ENCODE measurements around the gene HLA-A. TPM values are rescaled to one million over a fixed set of nuclear protein-coding genes. Genes with fewer than 3 reads are reported as not detected.
A peak's percentile ranks its signal among the peaks of the same experiment; 100 is the strongest.
"Not testable (repeated sequence)": the region's sequence is repeated elsewhere in the genome, so short reads cannot be mapped to it uniquely, and the experiment has no call there.

Gene HLA-A
- total RNA-seq, 4 donors from 2014 or later, result 530 to 1,047 (median 828) TPM

- peak in 1 of 2 donors; percentile 91 for DNase-seq (ENCODE audit: low spot score in 2 of 2)
- intact Hi-C loops (cut with DNase I; ENCODE audit: low total_unique reads), result no loop called here
- no peak overlapping the region for H3K4me3 ChIP-seq (ENCODE audit: low read depth, poor library complexity, severe bottlenecking)
- no CpG with 5 or more reads among the region's 82 CpGs for WGBS, 2 donors
- TF ChIP-seq POLR2A (IDR thresholded peaks at IDR 0.05), result no peak
- TF ChIP-seq, protein P1, sequence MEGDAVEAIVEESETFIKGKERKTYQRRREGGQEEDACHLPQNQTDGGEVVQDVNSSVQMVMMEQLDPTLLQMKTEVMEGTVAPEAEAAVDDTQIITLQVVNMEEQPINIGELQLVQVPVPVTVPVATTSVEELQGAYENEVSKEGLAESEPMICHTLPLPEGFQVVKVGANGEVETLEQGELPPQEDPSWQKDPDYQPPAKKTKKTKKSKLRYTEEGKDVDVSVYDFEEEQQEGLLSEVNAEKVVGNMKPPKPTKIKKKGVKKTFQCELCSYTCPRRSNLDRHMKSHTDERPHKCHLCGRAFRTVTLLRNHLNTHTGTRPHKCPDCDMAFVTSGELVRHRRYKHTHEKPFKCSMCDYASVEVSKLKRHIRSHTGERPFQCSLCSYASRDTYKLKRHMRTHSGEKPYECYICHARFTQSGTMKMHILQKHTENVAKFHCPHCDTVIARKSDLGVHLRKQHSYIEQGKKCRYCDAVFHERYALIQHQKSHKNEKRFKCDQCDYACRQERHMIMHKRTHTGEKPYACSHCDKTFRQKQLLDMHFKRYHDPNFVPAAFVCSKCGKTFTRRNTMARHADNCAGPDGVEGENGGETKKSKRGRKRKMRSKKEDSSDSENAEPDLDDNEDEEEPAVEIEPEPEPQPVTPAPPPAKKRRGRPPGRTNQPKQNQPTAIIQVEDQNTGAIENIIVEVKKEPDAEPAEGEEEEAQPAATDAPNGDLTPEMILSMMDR (IDR thresholded peaks at IDR 0.05), result no peak
Measured at GRCh38 chr6:29926413-29927274, 15.7 kb upstream of the HLA-A start.

GRCh38 chr6:29927275-29927569, 15.1 kb upstream of the HLA-A start:
- H3K4me3 ChIP-seq (ENCODE audit: low read depth, poor library complexity, severe bottlenecking), result no peak overlapping the region
- WGBS, 2 donors, result 24% methylated on average over 9 of the region's 16 CpGs; no CpG with 5 or more reads in 1 of the 2 donors
- intact Hi-C loops (cut with DNase I; ENCODE audit: low total_unique reads), result no loop called here

GRCh38 chr6:29927841-29928388, 14.4 kb upstream of the HLA-A start:
- no peak for DNase-seq (ENCODE audit: low spot score in 2 of 2)
- WGBS, 2 donors, result no CpG with 5 or more reads among the region's 6 CpGs
- no peak overlapping the region for H3K4me3 ChIP-seq (ENCODE audit: low read depth, poor library complexity, severe bottlenecking)
- intact Hi-C loops (cut with DNase I; ENCODE audit: low total_unique reads), result no loop called here
- TF ChIP-seq POLR2A (IDR thresholded peaks at IDR 0.05), result no peak
- TF ChIP-seq, protein P1 (IDR thresholded peaks at IDR 0.05), result no peak

More at GRCh38 chr6:29927275-29927569, 15.1 kb upstream of the HLA-A start:
- TF ChIP-seq, protein P1 (IDR thresholded peaks at IDR 0.05), result no peak
- no peak for TF ChIP-seq POLR2A (IDR thresholded peaks at IDR 0.05)
- no peak for DNase-seq (ENCODE audit: low spot score in 2 of 2)

GRCh38 chr6:29930047-29930446, 12.3 kb upstream of the HLA-A start:
- WGBS, 2 donors, result 86% methylated on average over 7 of the region's 7 CpGs; no CpG with 5 or more reads in 1 of the 2 donors
- DNase-seq (ENCODE audit: low spot score in 2 of 2); H3K4me3 ChIP-seq (ENCODE audit: low read depth, poor library complexity, severe bottlenecking); intact Hi-C loops (cut with DNase I; ENCODE audit: low total_unique reads): not testable (repeated sequence)

DNA sequence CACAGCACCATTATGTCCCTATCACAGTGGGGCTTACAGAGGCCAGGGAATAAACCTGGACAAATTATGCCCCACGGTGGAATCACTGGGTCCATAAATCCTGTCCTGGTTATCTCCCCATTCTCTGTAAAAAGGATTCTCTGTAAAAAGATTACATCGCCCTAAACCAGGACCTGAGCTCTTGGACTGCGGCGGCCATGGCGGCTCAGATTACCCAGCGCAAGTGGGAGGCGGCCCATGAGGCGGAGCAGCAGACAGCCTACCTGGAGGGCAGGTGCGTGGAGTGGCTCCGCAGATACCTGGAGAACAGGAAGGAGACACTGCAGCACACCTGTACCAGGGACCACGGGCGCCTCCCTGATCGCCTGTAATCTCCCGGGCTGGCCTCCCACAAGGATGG, 8.4 kb upstream of the HLA-A start:
- DNase-seq (ENCODE audit: low spot score in 2 of 2), result no peak
- no peak overlapping the region for H3K4me3 ChIP-seq (ENCODE audit: low read depth, poor library complexity, severe bottlenecking)
- 94% methylated on average over 12 of the region's 14 CpGs; no CpG with 5 or more reads in 1 of the 2 donors for WGBS, 2 donors
- intact Hi-C loops (cut with DNase I; ENCODE audit: low total_unique reads), result no loop called here
- TF ChIP-seq POLR2A (IDR thresholded peaks at IDR 0.05), result no peak
- TF ChIP-seq, protein P1 (IDR thresholded peaks at IDR 0.05), result no peak

DNA sequence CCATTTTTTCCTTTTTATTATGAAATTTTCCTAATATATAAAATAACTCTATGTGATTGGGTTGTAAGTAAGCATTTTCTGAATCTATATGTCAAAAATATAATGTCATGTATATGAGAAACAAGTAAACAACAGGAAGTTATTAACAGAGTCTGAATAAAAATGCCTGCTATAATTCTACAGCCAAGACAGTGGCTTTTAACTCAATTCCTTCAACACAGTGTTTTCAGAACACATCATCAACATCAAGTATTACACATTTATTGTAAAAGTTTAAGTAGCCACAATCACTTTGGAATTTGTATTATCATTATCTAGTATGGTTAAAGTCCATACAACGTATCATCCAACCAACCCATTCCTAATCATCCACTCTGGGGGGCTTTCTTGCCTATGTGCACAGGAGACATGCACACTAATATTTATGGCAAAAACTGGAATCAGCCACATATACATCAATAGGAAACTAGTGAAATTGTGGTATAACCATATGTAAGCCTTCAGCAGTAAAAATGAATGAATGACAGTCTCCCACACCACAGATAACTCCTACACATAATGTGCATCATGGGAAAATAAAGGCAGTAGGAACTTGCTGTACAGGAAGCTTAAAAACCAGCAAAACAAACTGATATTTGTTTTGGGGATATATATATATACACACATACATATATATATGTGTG, 6.9 kb upstream of the HLA-A start:
- DNase-seq (ENCODE audit: low spot score in 2 of 2), result no peak
- WGBS, 2 donors, result 83% methylated on average over 1 of the region's 1 CpG; no CpG with 5 or more reads in 1 of the 2 donors
- H3K4me3 ChIP-seq (ENCODE audit: low read depth, poor library complexity, severe bottlenecking), result no peak overlapping the region
- TF ChIP-seq POLR2A (IDR thresholded peaks at IDR 0.05), result no peak
- TF ChIP-seq, protein P1 (IDR thresholded peaks at IDR 0.05), result no peak
- intact Hi-C loops (cut with DNase I; ENCODE audit: low total_unique reads), result no loop called here

All from lower leg skin (tissue), 4 donors.